ENCODE measurements around the gene ZP1. TPM values are rescaled to one million over a fixed set of nuclear protein-coding genes. Genes with fewer than 3 reads are reported as not detected.

ZP1 gene
- polyA plus RNA-seq, 1 experiment, result 0.36 TPM

DNA sequence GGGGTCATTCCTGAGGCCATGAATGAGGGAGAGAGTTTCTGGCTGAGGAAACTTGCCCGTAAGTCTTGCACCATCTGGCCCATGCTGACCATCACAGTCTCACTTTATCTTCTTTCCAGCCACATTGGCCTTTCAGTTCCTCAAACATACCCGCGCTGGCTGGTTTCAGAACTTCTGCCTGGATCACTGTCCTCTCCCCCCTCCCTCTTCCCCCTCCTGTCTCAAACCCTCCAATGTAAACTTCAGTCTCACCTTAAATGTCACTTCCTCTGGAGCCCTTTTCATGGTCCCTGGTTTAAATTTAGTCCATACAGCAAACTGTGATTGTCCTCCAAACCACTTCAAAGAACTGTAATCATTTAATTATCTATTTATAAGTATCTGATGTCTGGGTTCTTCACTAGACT is 42.9 kb downstream of the ZP1 start:
- DNase-seq (ENCODE audit: low read depth), result no peak
- TF ChIP-seq, protein P1, sequence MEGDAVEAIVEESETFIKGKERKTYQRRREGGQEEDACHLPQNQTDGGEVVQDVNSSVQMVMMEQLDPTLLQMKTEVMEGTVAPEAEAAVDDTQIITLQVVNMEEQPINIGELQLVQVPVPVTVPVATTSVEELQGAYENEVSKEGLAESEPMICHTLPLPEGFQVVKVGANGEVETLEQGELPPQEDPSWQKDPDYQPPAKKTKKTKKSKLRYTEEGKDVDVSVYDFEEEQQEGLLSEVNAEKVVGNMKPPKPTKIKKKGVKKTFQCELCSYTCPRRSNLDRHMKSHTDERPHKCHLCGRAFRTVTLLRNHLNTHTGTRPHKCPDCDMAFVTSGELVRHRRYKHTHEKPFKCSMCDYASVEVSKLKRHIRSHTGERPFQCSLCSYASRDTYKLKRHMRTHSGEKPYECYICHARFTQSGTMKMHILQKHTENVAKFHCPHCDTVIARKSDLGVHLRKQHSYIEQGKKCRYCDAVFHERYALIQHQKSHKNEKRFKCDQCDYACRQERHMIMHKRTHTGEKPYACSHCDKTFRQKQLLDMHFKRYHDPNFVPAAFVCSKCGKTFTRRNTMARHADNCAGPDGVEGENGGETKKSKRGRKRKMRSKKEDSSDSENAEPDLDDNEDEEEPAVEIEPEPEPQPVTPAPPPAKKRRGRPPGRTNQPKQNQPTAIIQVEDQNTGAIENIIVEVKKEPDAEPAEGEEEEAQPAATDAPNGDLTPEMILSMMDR (IDR thresholded peaks at IDR 0.05; ENCODE audit: insufficient read depth, low read depth, low read length), result no peak
- POLR2A ChIA-PET, result no interaction called here
- Histone ChIP-seq H3K27me3 (ENCODE audit: control insufficient read depth, insufficient read depth, low read length) (0 out of 2 replicates have a peak, but pooled peaks cover 3% of the 10 kb centered on the region), H3K36me3 (ENCODE audit: control insufficient read depth, insufficient read depth, low read length) (no peaks in the 10 kb centered on the region), H3K4me3 (ENCODE audit: low read depth, low read length) (no peak overlapping the region)
- CTCF ChIA-PET, result no interaction called here

DNA sequence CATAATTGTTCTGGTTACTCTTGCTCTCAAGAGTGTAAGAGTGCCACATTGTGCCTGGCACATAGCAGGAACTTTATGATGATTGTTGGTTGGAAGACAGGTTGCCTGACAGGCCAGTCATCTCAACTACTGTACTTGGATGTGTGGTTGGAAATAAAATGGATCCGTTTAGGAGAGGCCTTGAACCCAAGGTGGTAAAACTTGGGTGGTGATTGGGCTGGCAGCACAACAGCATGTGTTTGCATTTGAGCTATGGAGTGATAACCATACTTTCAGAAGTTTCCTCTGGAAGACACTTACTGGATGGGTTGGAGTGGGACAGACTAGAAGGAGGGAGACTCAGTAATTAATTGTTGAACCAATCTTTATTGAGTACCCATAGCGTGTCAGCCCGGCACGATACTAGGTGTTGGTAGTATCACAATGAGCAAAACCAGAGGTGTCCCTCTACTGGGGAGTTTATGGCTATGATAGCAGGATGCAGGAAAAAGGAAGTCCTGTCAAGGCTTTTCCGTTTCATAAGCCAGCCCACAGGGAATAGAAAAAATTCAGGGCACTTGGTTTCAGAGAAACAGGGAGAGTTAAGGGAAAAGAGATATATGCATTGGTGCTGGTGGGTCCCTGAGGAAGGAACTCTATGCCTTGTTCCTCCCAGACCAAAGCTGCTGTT is 43.5 kb downstream of the ZP1 start:
- H3K36me3 ChIP-seq (ENCODE audit: control insufficient read depth, insufficient read depth, low read length), result no peaks in the 10 kb centered on the region
- H3K4me3 ChIP-seq (ENCODE audit: low read depth, low read length), result no peak overlapping the region
- 0 out of 2 replicates have a peak, but pooled peaks cover 3% of the 10 kb centered on the region for H3K27me3 ChIP-seq (ENCODE audit: control insufficient read depth, insufficient read depth, low read length)
- TF ChIP-seq, protein P1 (IDR thresholded peaks at IDR 0.05; ENCODE audit: insufficient read depth, low read depth, low read length), result no peak
- ChIA-PET POLR2A (no interaction called here), CTCF (interaction anchor here (0.6 kb wide), 1 partner anchor 88 kb away, joined by 4 read pairs; no protein-coding TSS in a partner anchor)
- no peak for DNase-seq (ENCODE audit: low read depth)

DNA sequence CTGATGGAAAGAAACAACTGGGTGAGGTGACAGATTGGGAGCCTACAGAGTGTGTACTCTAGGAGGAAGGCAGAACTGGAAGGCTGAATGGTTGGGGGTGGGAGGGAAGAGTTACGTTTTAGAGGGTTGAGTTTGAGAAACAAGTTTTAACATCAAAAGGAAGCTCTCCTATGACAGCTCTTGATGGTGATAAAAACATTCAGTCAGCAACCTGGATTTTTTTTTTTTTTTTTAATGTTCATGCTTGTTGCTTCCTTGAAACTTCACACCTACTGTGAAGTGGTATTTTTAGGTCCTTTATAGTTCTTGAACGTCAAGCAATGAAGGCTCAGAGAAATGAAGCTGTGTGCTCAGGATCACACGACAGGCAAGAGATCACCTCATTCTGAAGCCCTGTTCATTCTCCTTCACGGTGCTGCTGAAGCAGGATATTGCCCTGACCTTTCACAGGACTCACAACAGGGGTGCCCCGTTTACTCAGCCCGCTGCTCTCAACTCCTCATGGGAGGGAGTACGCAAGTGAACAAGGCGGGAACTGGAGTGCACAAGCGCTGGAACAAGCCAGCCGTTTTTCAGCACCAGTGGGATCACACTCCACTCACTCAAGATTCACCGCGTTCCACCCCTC is 45.0 kb downstream of the ZP1 start:
- no peak for DNase-seq (ENCODE audit: low read depth)
- Histone ChIP-seq H3K36me3 (ENCODE audit: control insufficient read depth, insufficient read depth, low read length) (no peaks in the 10 kb centered on the region), H3K27me3 (ENCODE audit: control insufficient read depth, insufficient read depth, low read length) (0 out of 2 replicates have a peak, but pooled peaks cover 3% of the 10 kb centered on the region), H3K4me3 (ENCODE audit: low read depth, low read length) (no peak overlapping the region)
- CTCF ChIA-PET, result interaction anchor here (0.6 to 1.2 kb wide), 3 partner anchors 80 to 263 kb away, joined by 3 to 4 read pairs (median 3); no protein-coding TSS in a partner anchor
- POLR2A ChIA-PET, result no interaction called here
- TF ChIP-seq, protein P1 (IDR thresholded peaks at IDR 0.05; ENCODE audit: insufficient read depth, low read depth, low read length), result no peak

DNA sequence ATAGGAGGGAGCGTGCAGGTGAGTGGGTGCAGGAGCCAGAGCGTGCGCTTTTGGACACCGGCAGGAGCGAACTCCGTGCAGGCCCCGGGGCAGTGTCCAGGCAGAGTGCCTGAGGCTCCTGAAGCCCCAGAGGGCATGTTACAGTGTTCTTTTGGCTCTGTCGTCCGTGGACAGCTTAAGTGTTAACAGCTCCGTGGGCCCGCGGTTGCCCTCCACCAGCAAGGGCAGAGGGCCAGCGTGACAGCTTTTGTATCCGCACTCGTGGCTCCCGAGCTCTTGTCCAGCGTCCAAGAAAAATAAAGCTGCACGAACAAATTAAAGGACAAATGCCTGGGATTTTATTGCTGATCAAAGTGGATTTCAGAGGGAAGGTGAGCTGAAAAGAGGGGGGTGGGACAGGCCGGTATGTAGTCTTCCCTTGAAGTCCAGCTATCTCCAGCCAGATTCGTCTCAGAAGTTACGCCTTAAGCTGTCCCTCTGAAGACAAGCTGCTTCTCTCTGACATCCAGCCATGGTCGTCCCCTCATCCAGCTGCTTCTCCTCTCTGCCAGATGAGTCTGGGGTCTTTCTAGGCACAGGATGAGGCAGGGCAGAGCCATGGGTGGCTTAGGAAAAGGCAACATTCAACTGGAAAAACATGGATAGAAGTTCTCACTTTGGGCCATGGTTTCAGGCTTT is 45.6 kb downstream of the ZP1 start:
- no peaks in the 10 kb centered on the region for H3K36me3 ChIP-seq (ENCODE audit: control insufficient read depth, insufficient read depth, low read length)
- H3K4me3 ChIP-seq (ENCODE audit: low read depth, low read length), result no peak overlapping the region
- DNase-seq (ENCODE audit: low read depth), result no peak
- CTCF ChIA-PET, result interaction anchor here (0.8 to 1.2 kb wide), 5 partner anchors 9 to 262 kb away, joined by 3 to 4 read pairs (median 3); partner anchors contain the start of gene TMEM132A
- POLR2A ChIA-PET, result no interaction called here
- TF ChIP-seq, protein P1 (IDR thresholded peaks at IDR 0.05; ENCODE audit: insufficient read depth, low read depth, low read length), result no peak
- 0 out of 2 replicates have a peak, but pooled peaks cover 3% of the 10 kb centered on the region for H3K27me3 ChIP-seq (ENCODE audit: control insufficient read depth, insufficient read depth, low read length)

Measured in BJ (cell line).